ENCODE data around the gene DENND1A.

The DENND1A gene

GRCh38 chr9:123723135-123723875, 206.6 kb downstream of the DENND1A start:
- no peak for DNase-seq (ENCODE audit: low read depth)

DNA sequence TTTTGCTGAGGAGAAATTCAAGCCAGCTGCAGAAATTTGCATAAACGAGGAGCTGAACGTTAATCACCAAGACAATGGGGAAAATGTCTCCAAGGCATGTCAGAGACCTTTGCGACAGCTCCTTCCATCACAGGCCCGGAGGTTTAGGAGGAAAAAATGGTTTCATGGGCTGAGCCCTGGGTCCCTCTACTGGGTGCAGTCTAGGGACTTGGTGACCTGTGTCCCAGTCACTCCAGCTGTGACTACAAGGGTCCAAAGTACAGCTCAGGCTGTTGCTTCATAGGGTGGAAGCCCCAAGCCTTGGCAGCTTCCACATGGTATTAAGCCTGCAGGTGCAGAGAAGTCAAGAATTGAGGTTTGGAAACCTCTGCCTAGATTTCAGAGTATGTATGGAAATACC, 207.5 kb downstream of the DENND1A start:
- no peak for DNase-seq (ENCODE audit: low read depth)

- no peak for DNase-seq (ENCODE audit: low read depth)
Measured at GRCh38 chr9:123718188-123718587, 211.7 kb downstream of the DENND1A start.

- no peak for DNase-seq (ENCODE audit: low read depth)
Measured at GRCh38 chr9:123717581-123718175, 212.2 kb downstream of the DENND1A start.

DNA sequence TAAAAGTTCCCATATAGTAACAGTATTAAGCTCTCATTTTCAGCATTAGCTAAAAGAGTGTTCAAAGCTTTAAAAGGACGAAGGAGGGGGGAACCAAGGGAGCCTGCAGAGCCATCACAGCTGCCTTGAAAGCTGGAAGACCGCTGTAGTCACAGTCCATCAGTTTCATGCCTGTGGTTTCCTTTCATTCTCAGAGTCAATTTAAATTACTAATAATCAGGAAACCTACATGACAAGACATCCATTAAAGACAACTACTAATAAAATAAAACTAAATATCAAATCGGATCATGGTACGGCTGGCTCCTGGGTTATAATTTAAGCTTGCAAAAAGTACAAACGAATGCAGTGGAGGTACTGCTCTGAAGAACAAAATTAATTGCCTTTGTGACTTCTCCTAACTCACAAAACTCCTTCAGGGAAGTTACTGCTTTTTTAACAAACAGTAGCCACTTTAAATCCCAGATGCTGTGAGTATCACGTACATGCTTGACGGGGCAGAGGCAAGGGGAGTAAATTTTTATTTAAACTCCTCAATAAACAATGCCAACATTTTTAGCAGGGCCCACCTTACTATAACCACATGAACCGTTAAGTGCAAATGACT, 213.5 kb downstream of the DENND1A start:
- no peak for DNase-seq (ENCODE audit: low read depth)

DNA sequence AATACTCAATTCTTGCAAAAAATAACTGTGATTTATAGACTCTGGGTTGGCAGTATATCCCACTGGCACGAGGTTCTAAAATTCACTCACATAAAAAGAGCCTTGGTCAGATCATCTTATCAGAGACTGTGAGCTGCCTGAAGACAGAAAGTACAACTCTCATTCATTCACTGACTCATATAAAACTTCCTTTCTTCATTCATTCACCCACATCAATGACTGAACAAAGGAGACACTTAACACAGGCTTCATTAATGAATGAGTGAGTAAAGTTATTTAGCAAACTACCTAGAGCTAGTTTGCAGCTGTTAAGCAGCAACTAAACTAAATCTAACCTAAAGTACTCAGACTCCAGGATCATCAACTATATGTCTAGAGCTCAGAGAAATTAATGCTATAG, 214.7 kb downstream of the DENND1A start:
- DNase-seq (ENCODE audit: low read depth), result no peak

DNA sequence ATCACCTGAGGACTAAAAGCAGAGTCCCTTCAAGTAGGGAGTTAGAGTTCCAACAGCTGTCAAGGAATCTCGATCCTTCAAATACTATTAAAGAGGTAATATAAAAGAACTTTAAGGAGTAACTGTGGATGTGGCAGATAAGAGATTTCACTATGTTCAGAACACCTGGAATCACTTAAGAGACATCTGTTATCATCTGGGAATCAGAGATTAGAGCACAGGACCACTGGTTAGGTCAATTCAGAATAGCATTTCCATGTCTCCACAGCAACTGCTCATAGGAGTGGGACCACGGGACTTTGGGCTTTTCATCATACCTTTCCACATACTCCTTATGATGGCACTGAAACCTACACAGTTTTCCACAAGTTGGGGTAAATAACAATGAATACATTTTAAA, 216.6 kb downstream of the DENND1A start:
- DNase-seq (ENCODE audit: low read depth), result no peak

DNA sequence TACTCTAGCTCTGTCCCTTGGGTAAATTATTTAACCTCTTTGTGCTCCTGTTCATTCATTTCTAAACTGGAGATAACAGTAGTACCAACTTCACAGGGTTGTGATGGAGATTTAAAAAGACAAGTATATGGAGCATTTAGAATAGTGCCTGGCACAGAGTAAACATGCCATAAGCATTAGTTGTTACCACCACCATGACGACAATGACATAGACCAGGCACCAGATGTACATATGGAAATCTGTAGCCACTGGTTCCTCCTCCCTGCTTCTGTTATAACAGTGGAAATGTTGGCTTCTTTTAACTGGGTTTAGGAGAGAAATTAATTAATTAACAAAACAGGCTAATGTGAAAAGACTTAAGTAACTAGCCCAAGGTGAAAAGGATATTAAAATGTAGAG, 217.5 kb downstream of the DENND1A start:
- DNase-seq (ENCODE audit: low read depth), result no peak

DNA sequence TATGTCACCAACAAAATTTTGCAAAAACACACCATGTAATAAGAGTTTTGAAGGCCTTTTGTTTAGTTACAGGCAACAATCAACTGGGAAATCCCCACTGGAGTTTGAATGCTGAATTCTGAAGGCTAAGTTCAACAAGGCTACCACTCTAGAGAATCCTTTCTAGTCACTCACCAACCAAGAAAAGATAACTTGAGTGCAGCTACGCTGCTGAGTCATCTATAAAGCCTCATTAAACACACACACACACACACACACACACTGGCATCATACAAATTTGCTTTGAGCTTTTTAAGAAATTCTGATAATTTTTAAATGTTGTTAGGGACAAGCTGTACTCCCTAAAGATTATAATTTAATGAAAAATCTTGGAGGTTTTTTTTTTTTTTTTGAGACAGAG, 219.6 kb downstream of the DENND1A start:
- no peak for DNase-seq (ENCODE audit: low read depth)

- no peak for DNase-seq (ENCODE audit: low read depth)
Measured at GRCh38 chr9:123702483-123702882, 227.4 kb downstream of the DENND1A start.

- DNase-seq (ENCODE audit: low read depth), result no peak
Measured at GRCh38 chr9:123697686-123698085, 232.2 kb downstream of the DENND1A start.

GRCh38 chr9:123696476-123696875, 233.4 kb downstream of the DENND1A start:
- DNase-seq (ENCODE audit: low read depth), result no peak

- DNase-seq (ENCODE audit: low read depth), result no peak
Measured at GRCh38 chr9:123695386-123695785, 234.5 kb downstream of the DENND1A start.

DNA sequence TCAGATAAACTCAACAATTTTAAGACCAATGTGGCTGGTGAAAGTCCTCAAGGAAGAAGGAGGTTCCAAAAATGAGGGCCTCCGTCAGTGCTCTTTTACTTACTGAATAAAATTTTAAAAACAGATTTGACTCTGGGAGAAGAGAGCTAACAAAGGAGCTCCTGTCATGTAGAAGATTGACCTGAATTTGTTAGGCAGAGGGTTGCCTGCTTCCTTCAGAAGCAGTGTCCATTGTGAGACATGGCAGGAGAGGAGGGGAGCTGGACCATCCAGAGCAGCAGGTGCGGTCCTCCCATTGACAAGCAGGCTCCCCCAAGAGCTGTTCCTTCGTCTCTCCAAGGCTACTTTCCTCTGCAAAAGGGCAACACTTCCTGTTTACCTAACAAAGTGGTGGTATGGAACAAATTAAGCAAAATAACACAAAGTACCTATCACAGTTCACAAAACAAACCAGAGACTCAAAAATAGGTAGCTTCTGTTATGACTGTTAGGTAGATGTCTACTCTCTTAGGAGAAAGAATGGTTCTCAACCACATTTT, 238.1 kb downstream of the DENND1A start:
- no peak for DNase-seq (ENCODE audit: low read depth)

GRCh38 chr9:123689701-123690428, 240.1 kb downstream of the DENND1A start:
- DNase-seq (ENCODE audit: low read depth), result no peak

DNA sequence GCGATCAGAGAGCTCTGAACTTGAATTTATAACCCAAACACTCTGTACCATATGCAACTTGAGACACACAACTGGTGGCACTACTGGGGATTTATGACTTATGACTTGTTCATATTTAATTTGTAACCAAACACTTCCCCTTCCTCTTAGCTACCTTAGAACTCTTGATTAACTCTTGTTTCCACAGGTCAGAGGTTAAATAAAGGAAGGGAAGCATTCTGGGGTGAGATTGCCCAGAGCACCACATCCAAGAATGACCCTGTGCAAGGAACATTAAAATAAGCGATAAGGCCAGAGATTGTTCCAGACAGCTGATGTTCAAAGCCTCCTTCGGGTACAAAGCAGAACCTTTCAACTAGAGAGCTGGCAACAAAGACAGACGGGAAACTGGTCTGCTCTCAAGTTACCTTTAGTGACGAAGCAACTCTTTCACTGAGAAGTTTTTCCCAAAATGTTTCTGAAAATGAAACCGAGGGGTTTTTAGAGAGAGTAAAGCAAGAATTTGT, 242.6 kb downstream of the DENND1A start:
- no peak for DNase-seq (ENCODE audit: low read depth)

GRCh38 chr9:123686829-123687192, 243.1 kb downstream of the DENND1A start:
- no peak for DNase-seq (ENCODE audit: low read depth)

DNA sequence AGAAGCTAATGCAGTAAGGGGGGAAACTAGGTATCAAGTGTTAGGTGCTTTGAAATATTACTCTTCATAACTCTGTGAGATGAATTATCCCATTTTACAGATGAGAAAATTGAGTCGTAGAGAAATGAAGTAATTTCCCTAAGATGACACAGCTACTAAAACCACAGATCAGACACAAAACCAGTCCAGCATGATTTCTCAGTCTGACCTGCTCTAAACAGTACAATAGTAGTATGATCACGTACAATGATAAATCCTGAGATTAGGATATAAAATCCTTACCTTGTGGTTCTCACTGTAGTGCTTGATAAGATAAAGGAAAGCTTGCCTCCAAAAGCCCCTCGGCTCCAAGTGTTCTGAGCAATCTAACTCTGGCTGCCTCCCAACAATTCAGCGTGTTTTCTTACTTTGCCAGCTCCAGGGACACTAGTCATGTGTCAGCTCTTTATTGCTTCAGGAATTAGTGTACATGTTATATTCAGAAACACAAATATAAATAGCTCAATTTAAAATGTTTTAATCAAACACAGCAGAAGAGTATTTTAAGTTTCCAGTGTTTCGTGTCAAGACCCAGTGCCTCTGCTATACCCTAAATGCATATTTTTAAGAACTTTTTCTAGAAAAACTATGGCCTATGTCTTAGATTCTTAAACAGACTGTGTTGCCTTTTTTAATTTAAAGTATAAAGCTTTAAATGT, 243.6 kb downstream of the DENND1A start:
- no peak for DNase-seq (ENCODE audit: low read depth)

GRCh38 chr9:123685489-123686083, 244.3 kb downstream of the DENND1A start:
- DNase-seq (ENCODE audit: low read depth), result no peak

- DNase-seq (ENCODE audit: low read depth), result no peak
Measured at GRCh38 chr9:123684393-123685149, 245.4 kb downstream of the DENND1A start.

DNA sequence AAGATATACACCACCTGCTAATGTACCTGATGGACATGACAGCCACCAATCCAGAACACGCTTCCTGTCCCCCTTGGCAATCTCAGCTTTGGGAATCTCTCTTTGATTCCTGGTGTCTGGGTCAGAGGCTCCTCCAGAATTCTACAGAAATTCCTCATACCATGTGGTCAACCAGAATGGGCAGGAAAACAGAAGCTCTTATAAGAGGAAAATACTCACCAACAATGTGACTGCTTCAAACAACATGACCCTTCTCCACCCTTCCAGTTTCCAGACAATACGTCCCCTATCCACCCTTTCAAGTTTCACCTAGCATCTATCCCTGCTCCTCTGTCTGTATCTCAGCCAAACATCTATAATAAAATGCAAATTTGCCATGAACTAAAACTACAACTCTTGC, 247.2 kb downstream of the DENND1A start:
- DNase-seq (ENCODE audit: low read depth), result no peak
